Midbrain (tissue), 1 donor: Measurements from ENCODE around the gene CRYBB1.

Source experiments
- DNase-seq: peaks from one replicate; lab custom pipeline; 2025; lab: John Stamatoyannopoulos, UW

The CRYBB1 gene

GRCh38 chr22:26617271-26618199 lies at the start of gene CRYBB1:
CRYBB1 (minus strand) TSS chr22:26618027; CDS start chr22:26616319, 1,708 bp downstream.
- DNase-seq, result no peak

DNA sequence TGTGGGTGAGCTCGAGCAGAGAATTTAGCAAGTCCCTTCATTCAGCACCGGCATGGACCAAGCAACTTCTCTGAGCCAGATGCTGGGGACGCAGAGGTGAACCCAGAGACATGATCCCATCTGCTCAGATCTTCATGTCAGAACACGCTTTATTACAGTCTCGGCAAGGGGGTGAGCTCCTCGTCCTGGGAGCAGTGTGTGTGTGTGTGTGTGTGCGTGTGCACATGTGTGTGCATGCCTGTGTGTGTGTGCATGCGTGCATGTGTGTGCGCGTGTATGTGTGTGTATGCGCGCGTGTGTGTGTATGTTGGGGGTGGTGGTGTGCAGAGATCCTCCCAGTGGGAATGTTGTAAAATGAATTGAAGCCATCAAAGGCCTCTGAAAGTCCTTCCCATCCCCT lies 49.3 kb upstream of the CRYBB1 start:
- DNase-seq, result no peak

GRCh38 chr22:26665813-26666231 lies 48.0 kb upstream of the CRYBB1 start:
- no peak for DNase-seq

DNA sequence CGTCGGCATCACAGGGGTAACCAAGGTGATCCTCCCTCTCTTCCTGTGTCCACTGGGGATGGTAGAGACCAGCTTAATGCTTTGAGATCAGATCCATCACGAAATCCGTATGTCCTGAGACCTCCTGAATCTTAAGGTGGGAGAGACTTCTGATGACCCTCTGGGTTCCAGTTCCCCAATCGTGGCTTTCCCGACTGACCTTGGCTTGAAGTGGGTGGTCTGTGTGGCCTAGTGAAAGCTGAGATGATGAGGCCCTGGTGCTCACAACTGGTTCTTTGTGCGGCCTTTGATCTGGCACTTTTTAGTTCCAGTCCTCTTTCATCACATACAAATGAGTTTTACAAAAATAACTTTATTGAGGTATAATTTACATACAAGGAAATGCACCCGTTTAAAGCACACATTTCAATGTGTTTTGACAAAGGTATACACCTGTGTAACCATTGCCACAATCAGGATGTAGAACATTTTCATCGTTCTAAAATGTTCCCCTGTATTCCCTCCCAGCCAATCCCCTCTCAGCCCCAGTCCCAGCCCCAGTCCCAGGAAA lies 45.6 kb upstream of the CRYBB1 start:
- no peak for DNase-seq

DNA sequence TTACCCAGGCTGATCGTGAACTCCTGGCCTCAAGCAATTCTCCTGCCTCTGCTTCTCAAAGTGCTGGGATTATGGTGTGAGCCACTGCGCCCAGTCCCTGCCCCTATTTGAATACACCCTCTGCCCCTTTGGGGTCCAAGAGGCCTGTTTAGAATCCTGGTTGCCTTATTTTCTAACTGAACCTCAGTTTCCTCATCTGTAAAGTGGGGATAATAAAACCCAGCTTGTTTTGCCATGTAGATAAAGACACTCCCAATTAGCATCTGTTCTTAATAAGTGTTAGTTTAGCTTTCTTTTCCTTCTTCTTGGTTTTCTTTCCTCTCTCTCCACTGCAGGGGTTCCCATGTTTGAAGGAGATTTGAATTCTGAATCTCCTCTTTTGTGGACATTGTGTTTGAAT lies 44.3 kb upstream of the CRYBB1 start:
- DNase-seq, result no peak

DNA sequence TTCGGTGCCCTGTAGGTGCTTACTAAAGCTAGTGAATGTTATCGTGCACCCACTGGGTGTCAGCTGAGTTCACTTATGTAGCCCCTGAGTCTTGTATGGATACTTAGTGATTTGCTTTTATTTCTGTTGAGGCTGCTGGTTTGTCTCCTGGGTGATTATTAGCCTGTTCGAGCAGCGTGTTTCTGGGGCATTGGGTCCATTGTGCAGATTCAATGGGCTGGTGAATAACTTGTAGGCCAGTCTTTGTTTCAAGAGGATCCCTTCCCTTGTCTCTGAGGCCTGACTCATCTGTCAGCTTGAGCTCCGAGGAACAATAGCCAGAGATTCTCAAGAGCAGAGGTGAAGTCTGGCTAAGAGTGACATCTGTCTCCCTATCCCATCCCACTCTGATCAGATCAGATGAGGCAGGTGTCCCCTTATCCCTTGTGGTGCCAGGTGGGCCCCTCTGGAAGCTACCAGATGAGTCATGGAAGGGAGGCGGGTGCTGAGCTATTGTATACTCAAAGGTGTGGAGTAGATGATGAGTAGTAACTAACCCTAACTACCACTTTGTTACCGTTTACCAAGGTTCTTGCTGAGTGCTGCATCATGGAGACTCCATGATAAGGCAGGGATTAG lies 43.2 kb upstream of the CRYBB1 start:
- no peak for DNase-seq

DNA sequence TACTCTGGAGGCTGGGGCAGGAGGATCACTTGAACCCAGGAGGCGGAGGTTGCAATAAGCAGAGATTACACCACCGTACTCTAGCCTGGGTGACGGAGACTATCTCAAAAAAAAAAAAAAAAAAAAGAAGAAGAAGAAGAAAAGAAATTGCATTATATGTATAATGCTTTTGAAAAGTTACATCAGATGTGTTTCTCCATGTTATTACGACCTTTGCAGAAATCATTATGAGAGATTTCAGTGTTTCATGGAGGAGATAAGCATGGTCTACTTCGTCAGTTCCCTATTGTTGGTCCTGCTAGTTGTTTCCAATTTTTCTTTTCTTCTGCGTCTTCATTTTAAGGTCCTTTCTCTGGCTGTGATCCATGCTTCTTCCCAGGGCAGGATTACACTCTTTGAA lies 42.5 kb upstream of the CRYBB1 start:
- no peak for DNase-seq

GRCh38 chr22:26658671-26659478 lies 41.0 kb upstream of the CRYBB1 start:
- no peak for DNase-seq

DNA sequence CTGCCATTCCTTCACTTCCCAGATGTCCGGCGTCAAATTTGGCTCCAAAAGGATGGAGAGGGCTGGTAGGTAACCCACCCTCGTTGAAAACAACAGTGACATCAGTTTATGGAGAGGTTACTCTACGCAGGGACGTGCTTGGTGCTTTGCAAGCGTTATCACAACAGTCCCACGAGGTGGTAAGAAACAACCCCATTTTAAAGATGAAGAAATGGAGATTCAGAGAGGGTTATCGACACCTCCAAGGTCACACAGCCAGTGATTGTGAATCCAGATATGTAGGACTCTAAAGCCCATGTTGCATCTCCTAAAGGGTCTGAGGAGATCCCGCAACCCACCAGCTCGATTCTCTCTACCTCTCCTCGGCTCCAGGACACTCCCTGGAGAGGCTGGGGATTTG lies 40.3 kb upstream of the CRYBB1 start:
- DNase-seq, result no peak

DNA sequence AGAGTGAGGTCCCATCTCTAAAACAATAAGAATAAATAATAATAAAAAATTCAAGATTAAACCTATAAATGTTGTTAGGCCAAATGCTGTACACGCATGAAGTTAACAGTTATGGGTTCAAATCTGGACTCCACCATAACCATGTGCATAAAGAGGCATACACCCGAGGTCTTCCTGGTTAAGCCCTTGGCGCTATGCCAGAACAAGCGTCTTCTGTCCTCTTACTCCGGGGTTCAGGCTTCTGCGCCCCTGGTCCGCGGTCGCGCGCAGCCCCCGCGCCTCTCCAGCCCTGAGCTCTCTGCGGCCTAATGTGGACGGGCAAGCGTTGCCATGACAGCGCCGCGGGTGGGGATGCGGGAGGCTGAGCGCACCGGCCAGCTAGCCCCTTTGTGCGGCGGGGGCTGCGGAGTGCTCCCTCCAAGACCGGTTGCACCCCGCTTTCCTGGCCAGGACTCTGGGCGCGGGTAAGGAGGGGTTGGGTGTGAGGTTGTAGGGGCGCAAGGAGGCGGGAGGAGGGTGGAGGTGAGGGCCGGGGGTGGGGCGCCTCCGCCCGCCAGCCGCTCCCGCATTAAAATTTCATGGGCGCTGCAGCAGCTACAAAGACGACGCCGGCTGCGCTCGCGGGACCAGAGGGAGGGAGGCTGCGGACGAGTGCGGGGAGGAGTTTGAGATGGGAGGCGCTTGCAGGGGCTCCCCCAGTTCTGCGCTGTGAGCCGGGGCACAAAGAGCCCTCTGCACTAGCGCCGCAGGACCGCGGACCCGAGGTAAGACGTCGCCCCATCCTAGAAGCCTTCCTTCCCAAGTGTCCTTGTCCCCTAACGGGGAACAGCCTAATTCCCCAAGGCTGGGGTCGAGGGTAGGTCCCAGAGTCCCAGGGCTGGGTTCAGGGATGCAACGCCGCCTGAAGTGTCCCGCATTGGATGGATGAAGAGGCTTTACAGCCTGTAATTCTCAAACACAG lies 39.3 kb upstream of the CRYBB1 start, which contains the start of gene MIAT:
Gene MIAT, plus strand, starts transcription at position 698 of the 961 bp plus-strand sequence.
- DNase-seq, result peak; percentile 41

DNA sequence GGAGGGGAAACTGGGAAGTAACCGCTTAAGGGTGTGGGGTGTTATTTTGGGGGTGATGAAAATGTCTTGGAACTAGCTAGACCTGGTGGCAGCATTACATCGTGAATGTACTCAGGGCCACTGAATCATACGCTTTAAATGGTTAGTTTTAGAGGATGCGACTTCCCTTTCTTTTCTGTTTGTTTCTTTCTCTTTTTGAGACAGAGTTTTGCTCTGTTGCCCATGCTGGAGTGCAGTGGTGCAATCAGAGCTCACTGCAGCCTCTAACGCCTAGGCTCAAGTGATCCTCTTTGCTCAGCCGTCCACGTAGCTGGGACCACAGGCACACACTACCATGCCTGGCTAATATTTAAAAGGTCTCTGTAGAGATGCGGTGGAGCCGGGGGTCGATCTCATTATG lies 34.0 kb upstream of the CRYBB1 start:
- DNase-seq, result no peak

- DNase-seq, result no peak
These were observed 33.0 kb upstream of the CRYBB1 start for GRCh38 chr22:26650722-26651421.

DNA sequence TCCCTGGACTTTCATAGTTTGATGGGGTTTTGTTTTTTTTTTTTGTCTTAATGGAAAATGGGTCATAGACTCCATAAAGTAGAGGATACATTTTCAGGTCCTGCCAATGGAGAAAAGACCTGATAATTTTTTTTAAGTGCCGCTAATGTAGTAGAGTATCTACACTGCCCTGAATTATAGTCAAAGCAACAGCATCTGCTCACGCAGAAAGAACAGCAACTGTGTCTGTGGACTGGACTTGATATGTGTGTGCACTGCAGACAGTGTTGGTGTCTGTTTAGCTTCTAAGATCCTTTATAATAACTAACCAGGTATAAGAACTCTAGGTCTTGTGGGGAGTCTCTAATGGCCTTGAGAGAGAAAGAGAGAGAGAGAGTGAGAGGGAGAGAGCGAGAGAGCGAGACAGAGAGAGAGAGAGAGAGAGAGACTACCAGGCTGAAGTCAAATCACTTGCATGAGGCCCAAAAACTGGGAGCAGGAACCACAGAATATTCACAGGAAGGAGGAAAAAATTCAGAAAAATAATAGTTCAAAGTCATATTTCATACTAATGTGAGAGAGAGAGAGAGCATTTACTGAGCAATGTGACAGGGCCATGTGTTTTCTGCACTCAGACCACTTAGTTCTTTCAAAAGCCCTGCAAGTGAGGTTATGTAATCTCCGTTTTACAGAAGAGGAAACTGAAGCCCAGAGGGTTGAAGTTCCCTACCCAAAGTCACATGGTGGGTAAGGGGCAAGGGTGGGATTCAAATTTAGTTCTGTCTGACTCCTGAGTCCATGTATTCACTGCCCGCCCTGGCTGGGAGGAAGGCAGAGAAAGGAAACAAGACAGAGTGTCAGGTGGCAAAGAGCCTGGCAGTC lies 30.9 kb upstream of the CRYBB1 start:
- peak; percentile 32 for DNase-seq

DNA sequence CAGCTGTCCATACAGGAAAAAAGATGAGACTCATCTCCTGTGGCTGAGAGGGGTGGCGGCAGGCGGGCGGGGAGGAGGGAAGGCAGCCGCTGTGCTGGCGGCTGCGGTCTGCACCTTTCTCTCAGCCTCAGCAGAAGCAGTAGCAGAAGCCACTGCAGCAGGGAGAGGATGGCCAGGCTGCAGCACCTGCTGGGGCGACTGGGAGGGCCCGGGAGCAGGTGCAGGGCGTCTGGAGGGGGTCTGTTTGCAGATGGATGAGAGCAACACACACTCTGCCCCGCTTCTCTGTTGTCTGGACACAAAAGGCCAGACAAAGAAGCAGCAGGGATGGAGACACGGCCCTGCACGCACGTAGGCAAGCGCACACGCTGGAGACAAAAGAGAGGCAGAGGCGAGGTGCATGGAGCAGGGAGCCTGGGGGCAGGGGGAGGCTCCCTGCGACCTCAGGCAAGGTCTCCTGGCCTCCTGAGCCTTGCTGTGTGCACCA lies 30.2 kb upstream of the CRYBB1 start:
- DNase-seq, result no peak

GRCh38 chr22:26646158-26646557 lies 28.3 kb upstream of the CRYBB1 start:
- DNase-seq, result no peak

DNA sequence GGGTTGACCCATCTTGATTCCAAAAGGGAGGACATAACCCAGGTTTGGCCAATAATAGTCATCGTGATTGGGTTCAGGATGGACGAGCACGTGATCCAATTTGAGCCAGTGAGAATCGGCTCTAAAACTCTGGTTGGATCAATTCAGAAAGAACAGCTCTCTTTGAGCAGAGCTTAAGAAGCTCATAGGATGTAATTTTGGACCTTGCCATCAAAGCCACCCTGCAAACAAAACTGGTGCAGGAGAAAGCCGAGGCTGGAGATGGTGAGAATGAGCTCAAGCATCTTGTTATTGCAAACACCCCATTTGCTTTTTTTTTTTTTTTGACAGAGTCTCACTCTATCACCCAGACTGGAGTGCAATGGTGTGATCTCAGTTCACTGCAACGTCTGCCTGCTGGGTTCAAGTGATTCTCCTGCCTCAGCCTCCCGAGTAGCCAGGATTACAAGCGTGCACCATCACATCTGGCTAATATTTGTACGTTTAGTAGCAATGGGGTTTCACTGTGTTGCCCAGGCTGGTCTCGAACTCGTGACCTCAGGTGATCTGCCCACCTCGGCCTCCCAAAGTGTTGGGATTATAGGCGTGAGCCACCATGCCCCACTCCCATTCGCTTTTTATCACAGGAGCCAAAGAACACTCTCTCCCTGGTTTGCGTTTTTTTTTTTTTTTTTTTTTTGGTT lies 25.7 kb upstream of the CRYBB1 start:
- no peak for DNase-seq

GRCh38 chr22:26642465-26643417 lies 24.9 kb upstream of the CRYBB1 start:
- DNase-seq, result no peak
